NCI-H748 (cell line): ENCODE measurements around the gene KIRREL3.
A peak's percentile ranks its signal among the peaks of the same experiment; 100 is the strongest.

Source experiments
- DNase-seq: peaks from one replicate; lab custom pipeline; 2025; ENCODE audit not compliant: unreplicated experiment; lab: John Stamatoyannopoulos, UW

The KIRREL3 gene

GRCh38 chr11:126415128-126415527, 585.4 kb downstream of the KIRREL3 start:
- DNase-seq = no peak

DNA sequence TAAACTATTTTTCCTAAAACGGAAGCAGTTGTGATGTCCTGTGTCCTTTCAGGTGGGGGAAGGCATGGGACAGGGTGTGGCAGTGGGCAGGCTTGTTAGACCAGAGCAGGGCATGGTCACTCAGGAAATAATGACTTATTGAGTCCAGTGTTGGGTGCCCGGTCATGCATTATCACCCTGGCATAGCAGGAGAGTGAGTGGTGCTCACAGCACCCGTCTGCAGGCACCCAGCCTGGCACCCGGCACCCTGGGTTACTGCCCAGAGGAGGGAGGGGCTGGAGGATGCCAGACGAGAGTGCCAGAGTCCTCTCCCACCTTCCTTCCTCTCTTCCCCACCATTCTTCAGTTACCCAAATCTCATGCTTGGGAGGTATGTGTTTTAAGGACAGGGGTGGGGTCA, 586.0 kb downstream of the KIRREL3 start:
- no peak for DNase-seq

DNA sequence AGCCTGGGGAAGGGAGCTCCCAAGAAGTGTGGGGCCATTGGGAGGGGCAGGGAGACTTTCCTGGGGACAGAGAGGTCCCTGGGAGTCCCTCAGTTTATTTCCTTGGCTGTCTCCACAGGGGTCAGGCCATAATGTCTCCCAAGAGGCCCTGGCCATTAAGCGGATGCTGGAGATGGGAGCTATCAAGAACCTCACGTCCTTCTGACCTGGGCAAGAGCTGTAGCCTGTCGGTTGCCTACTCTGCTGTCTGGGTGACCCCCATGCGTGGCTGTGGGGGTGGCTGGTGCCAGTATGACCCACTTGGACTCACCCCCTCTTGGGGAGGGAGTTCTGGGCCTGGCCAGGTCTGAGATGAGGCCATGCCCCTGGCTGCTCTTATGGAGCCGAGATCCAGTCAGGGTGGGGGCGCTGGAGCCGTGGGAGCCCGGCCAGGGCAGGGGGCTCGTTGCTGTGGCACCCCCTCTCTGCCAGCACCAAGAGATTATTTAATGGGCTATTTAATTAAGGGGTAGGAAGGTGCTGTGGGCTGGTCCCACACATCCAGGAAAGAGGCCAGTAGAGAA, 586.6 kb downstream of the KIRREL3 start:
- no peak for DNase-seq

GRCh38 chr11:126413426-126413825, 587.1 kb downstream of the KIRREL3 start:
- no peak for DNase-seq

DNA sequence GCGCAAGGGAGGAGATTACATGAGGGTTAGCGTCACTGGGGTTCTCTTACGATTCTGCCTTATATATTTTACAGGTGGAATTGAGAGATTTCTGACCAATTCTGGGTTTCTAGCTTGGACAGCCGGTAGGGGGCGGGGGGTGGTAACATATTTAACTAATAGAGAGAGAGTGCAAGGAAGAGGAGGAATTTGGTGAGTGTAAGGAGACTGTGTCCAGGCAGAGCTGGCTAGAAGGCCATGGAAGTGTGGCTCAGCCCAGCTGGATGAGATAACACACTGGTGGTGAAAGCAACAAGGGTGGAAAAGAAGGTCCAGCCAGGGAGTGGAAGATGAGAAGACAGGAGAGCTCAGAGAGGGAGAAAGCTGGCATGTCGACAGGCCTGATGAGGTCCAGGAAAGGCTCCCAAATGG, 588.6 kb downstream of the KIRREL3 start:
- DNase-seq = no peak

- no peak for DNase-seq
These were observed 589.9 kb downstream of the KIRREL3 start for GRCh38 chr11:126410649-126411048.

DNA sequence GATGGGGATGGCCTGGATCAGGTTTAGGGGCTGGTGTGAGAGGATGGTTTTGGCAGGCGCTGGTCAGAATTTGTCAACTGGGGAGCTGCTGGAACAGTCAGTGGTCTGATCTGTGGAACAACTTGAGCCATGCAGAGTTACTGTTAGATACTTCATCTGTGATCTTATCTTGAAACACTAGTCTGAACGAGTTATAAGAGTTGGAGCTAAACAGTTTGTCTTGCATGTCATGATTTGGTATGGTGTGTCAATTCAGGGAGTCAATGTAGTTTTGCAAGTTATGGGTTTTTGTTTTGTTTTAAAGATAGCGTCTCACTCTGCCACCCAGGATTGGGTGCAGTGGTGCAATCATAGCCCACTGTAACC, 591.0 kb downstream of the KIRREL3 start:
- DNase-seq = no peak

- no peak for DNase-seq
These were observed 591.5 kb downstream of the KIRREL3 start for GRCh38 chr11:126408901-126409619.

GRCh38 chr11:126408496-126408895, 592.1 kb downstream of the KIRREL3 start:
- DNase-seq = no peak

DNA sequence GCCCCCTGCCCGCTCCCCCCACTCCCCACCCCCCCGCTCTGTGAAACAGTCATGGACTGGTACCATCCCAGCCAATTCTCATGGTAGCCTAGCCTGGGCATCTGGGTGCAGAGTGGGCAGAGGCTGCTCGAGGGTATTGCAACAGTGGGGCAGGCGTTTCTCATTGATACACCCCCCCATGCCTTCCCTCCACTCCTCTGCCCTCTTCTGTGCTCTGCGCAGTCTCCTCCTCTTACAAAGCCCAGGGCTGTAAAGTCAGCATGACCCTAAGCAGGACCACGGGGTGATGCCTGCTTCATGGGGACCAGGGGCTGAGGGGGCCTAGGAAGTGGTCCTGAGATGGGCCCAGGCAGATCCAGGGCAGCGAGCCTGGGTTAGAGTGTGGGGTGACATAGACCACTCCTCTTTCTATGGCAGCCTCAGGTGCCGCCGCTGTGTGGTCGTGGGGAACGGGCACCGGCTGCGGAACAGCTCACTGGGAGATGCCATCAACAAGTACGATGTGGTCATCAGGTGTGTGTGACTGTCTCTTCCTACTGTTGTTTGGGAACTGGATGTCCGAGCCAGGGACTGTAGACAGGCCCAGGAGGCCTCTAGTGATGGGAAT, 592.8 kb downstream of the KIRREL3 start:
- DNase-seq = no peak

GRCh38 chr11:126407101-126407521, 593.5 kb downstream of the KIRREL3 start:
- no peak for DNase-seq

- DNase-seq = no peak
These were observed 594.2 kb downstream of the KIRREL3 start for GRCh38 chr11:126406368-126406767.

DNA sequence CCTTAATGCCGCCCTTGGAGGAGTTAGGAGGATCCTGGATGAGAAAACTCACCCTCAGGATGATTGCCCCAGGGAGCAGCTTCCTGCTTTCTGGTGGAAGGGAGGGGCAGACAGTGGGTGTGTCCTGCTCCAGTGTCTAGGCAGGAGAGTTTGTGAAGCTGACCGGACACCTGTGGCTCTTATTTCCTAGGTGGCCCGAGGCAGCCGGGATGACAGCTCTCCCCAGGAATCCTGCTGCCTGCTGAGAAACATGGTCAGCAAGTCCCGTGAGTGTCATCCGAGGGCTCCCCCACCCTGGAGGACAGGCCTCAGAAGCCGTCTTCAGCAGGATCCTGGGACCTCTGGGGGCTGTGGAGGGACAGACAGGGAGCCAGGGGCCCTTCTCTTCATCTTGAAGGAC, 594.7 kb downstream of the KIRREL3 start:
- no peak for DNase-seq

DNA sequence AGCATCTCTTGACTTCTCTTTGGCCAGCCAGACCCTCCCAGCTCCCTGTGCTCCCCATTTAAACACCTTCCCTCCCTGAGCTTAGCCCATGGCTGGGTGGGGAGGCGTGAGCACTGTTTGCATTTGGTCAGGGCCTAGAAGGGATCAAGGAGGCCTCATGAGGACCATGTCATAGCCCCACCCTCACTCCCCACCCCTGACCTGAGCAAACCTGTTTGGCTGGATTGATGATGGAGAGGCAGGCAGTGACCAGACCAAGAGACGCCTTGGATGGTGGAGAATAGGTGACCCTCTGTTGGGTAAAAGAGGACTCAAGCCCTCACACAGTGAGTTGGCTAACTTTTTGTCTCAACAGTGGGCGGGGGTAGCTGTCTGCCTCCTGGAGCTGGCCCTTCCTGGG, 595.2 kb downstream of the KIRREL3 start:
- DNase-seq = peak; percentile 5

DNA sequence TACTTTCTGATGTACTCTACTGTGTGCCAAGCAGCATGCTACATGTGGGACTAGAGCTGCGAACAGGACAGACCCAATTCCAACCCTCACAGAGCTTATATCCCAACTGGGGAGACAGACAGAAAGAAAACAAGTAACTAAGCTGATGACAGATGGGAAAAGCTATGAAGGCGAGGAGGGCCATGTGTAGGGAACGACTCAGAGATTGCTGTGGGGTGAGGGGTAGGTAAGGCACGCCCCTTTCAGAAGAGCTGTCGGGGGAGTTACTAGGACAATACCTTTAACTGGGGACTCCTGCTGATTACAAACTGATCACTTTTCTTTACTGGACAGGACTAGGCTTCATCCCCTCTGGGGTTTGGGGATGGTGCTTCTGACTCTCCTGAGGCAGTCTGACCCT, 596.2 kb downstream of the KIRREL3 start:
- no peak for DNase-seq

- DNase-seq = no peak
These were observed 596.9 kb downstream of the KIRREL3 start for GRCh38 chr11:126403658-126404057.

DNA sequence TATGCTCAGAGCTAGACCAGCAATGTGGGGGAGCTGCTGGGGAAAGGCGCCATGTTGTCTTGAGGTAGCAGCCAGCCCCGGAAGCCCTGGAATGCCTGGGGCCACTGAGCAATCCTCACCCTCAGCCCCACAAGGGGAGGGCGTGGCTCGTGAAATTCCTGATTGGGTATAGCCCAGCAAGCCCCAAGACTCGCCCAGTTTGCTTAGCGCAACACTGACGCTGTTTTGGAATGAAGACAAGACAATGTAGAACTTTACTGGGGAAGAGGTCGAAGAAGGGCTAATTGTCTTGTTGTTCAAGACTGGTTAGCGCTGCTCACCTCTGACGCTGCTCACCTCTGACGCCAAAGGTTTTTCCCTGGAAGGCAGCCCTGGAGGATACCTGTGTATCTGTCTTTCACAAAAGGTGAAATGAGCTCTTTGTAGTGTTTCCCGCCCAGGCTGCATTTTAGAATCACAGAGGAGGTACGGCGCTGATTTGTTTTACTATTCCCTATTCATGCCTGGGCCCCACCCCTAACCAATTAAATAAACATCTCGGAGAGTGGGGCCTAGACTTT, 597.5 kb downstream of the KIRREL3 start:
- peak; percentile 41 for DNase-seq

DNA sequence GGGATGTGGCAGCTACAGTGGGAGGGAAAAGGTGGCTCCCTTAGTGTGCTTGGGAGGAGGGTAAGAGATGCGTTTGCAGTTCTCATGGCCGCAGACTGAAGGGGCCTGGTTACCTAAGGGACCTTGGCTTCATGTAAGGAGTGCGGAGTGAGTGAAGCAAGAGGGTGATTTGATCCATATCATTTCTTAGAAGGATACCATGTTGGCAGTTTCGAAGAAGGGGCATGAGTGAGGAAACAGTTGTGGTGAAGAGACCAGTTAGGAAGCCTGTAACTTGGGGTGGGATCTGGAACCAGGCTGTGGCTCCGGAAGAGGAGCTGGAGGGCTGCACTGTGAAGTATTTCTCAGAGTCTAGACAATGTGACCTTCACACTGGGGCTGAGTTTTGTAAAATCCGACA, 600.1 kb downstream of the KIRREL3 start:
- DNase-seq = no peak

DNA sequence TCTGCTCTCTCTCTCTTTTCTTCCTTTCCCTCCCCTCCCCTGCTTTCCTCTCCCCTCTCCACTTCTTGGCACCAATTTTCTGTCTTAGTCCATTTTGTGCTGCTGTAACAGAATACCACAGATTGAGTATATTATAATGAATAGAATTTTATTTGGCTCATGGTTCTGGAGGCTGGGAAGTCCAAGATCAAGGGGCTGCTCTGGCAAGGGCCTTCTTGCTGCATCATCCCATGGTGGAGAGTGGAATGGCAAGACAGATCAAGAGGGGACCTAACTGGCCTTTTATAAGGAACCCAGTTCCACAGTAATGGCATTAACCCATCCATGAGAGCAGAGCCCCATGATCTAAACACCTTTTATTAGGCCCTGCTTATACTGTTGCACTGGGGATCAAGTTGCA, 600.6 kb downstream of the KIRREL3 start:
- DNase-seq = no peak

- DNase-seq = no peak
These were observed 601.8 kb downstream of the KIRREL3 start for GRCh38 chr11:126398721-126399120.

GRCh38 chr11:126398296-126398695, 602.3 kb downstream of the KIRREL3 start:
- no peak for DNase-seq

- no peak for DNase-seq
These were observed 603.6 kb downstream of the KIRREL3 start for GRCh38 chr11:126396965-126397364.
